ENCODE results near the gene PRKCH. TPM values are rescaled to one million over a fixed set of nuclear protein-coding genes. Genes with fewer than 3 reads are reported as not detected.

Gene PRKCH
- total RNA-seq, 1 experiment from 2014 or later = 5.2 TPM

DNA sequence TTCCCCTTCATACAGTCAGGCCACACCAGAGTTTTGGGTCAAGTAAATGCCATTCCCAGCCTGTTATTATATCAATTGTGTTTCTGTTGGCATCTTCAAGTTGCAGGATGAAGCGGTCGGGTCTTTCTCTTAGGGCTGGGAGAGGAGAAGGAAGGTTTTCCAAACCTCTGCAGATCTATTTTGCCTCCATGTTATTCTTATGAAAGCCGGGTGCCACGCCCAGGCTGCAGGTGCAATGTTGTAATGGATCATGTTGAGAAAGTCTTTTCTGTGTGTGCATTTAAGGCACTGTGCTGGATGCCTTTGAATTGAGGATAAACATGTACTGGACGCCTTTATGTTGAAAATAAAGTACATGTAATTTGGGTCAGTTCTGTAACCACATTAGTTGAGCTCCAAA lies 209.5 kb downstream of the PRKCH start:
- DNase-seq = no peak
- Histone ChIP-seq H3T11ph (ENCODE audit: low read length) (no peak overlapping the region), H3K18ac (ENCODE audit: insufficient read length, low read depth, low read length) (no peak overlapping the region), H3K79me2 (ENCODE audit: insufficient read depth, low read length) (0 out of 2 replicates have a peak, but pooled peaks cover 3% of the 10 kb centered on the region), H3K23me2 (ENCODE audit: insufficient read length, low read depth, low read length, poor library complexity, severe bottlenecking) (no peaks in the 10 kb centered on the region), H3K56ac (ENCODE audit: insufficient read length, low read depth, low read length) (no peak overlapping the region), H3K4me2 (ENCODE audit: insufficient read depth, insufficient read length, low read length) (no peak overlapping the region), H3K79me1 (ENCODE audit: insufficient read depth, low read depth, low read length, poor library complexity, severe bottlenecking) (no peaks in the 10 kb centered on the region), H2BK20ac (ENCODE audit: low read depth, low read length, poor library complexity, severe bottlenecking) (no peak overlapping the region), H3K27ac (ENCODE audit: insufficient read length, low read depth, low read length) (no peak overlapping the region), H3K9ac (ENCODE audit: extremely low read depth, insufficient read length, low read length) (no peak overlapping the region), H3K14ac (ENCODE audit: insufficient read depth, low read length) (no peak overlapping the region), H2BK5ac (ENCODE audit: insufficient read length, low read length) (no peak overlapping the region), H2BK15ac (ENCODE audit: low read depth, low read length) (no peak overlapping the region), H3K4me1 (ENCODE audit: insufficient read depth, low read length) (peaks cover 9% of the 10 kb centered on the region), H3K23ac (ENCODE audit: insufficient read length, low read depth, low read length) (no peak overlapping the region), H4K20me1 (ENCODE audit: control insufficient read depth, insufficient read depth, insufficient read length) (no peaks in the 10 kb centered on the region), H2AFZ (ENCODE audit: low read length) (no peak overlapping the region), H2BK120ac (ENCODE audit: low read depth, low read length, poor library complexity, severe bottlenecking) (no peak overlapping the region), H2BK12ac (ENCODE audit: insufficient read length, low read depth, low read length) (no peak overlapping the region), H4K5ac (ENCODE audit: insufficient read length, low read depth, low read length) (no peak overlapping the region), H3K4ac (ENCODE audit: low read depth, low read length) (no peak overlapping the region), H2AK5ac (ENCODE audit: insufficient read length, low read length) (no peak overlapping the region), H3K27me3 (ENCODE audit: insufficient read depth, low read length) (no peaks in the 10 kb centered on the region), H4K8ac (replicated peaks; ENCODE audit: insufficient read length, low read depth, low read length) (no peak overlapping the region), H4K91ac (ENCODE audit: insufficient read length, low read depth, low read length) (no peak overlapping the region), H3K9me3 (ENCODE audit: control insufficient read depth, low read depth, low read length) (no peaks in the 10 kb centered on the region)
- Mint-ChIP-seq H3K36me3 (ENCODE audit: insufficient read depth in 1 of 3, low read depth in 3 of 3) (no peaks in the 10 kb centered on the region), H3K27me3 (ENCODE audit: low read depth) (no peaks in the 10 kb centered on the region), H3K27ac (no peak overlapping the region), H3K4me1 (peaks cover 15 to 24% of the 10 kb centered on the region in 2 experiments), H3K4me3 (no peak overlapping the region), H3K9me3 (no peaks in the 10 kb centered on the region)
- no CpG with 5 or more reads among the region's 5 CpGs for WGBS (ENCODE audit: extremely low coverage, insufficient read length, low lambda C conversion rate)
- no peak for TF ChIP-seq CTCF (conservative IDR thresholded peaks at IDR 0.05)
